Measurements from ENCODE around the gene GAS1. TPM values are rescaled to one million over a fixed set of nuclear protein-coding genes. Genes with fewer than 3 reads are reported as not detected.

GAS1 gene, protein sequence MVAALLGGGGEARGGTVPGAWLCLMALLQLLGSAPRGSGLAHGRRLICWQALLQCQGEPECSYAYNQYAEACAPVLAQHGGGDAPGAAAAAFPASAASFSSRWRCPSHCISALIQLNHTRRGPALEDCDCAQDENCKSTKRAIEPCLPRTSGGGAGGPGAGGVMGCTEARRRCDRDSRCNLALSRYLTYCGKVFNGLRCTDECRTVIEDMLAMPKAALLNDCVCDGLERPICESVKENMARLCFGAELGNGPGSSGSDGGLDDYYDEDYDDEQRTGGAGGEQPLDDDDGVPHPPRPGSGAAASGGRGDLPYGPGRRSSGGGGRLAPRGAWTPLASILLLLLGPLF
- total RNA-seq (2022; extraction: Qiagen RNA extraction) = 0.06 to 0.13 TPM (median 0.06 TPM) in 5 replicates

DNA sequence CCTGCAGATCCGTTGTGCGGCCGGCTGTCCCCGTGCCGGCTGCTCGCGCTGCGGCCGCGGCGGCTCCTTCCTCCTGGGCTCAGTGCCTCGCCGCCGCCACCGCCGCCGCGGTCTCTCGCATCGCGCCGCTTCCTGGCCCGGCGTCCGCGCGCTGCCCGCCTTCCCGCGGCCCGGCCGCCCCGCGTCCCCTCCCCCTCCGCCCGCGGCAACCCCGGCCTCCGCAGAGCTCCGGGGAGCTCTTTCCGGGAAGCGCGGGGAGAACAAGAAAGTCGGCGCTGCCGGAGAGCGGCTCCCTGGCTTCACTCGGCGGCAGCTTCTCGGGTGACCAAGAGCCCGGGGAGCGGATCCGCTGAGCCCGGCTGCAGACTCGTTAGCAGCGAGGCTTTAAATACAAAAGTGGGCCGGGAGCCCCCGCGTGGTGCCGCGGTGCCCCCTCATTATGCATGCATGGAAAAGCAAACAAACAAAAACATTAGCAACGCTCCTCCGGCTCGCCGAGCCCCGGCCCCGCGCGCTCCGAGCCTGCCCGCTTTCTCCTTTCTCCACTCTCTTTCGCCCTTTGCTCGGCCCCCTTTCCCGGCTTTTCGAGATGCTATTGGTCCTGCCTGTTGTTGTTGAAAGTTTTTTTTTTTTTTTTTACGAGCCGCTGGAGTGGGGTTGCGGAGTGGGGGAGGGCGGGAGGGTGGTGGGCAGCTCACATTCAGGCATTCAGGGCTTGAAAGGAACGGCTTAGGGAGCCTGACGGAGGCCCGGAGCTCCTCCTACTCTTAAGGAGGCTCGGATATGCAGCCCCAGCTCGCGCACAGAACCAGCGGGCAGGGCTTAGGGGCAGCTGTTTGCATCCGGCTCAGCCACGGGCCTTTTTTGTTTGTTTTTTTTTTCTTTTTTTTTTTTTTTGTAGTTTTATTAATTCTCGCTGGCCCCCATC lies at the start of gene GAS1:
Gene GAS1 (minus strand): TSS at position 361 of the 928 bp plus-strand sequence. CDS start 727 bp downstream, outside the sequence.

